Upper lobe of left lung (tissue), 6 donors: ENCODE data around the gene SPINK6. TPM values are rescaled to one million over a fixed set of nuclear protein-coding genes. Genes with fewer than 3 reads are reported as not detected.
A peak's percentile ranks its signal among the peaks of the same experiment; 100 is the strongest.

Source experiments
- ATAC-seq, 2 donors: fragments of 200-7000 bp; cut with Tn5 transposase; one replicate each; pipeline ENCODE4 v1.9.1; 2022; ENCODE audit warnings: mild to moderate bottlenecking in 2 of 2, moderate library complexity in 2 of 2; ENCODE audit not compliant: low FRiP score in 2 of 2
- DNase-seq, 2 donors: peaks; one replicate each; pipeline ENCODE4 v3.0.0-alpha.2; 2019 to 2020
- H3K27ac ChIP-seq, 4 donors: fragments of 200-600 bp; sonication (generic); one replicate each; pipeline ENCODE4 v1.5.1; 2016 to 2019
- H3K27me3 ChIP-seq, 4 donors: fragments of 200-600 bp; sonication (generic); one replicate each; pipeline ENCODE4 v1.5.1; 2017 to 2019
- H3K36me3 ChIP-seq, 4 donors: fragments of 200-600 bp; sonication (generic); one replicate each; pipeline ENCODE4 v1.5.1; 2016 to 2019
- H3K4me1 ChIP-seq, 4 donors: fragments of 200-600 bp; sonication (generic); one replicate each; pipeline ENCODE4 v1.5.1; 2018 to 2019
- H3K4me3 ChIP-seq, 4 donors: fragments of 200-600 bp; sonication (generic); one replicate each; pipeline ENCODE4 v1.5.1; 2017 to 2019; ENCODE audit warnings: mild to moderate bottlenecking in 2 of 4, moderate library complexity in 1 of 4
- H3K9me3 ChIP-seq, 4 donors: fragments of 200-600 bp; sonication (generic); one replicate each; pipeline ENCODE4 v1.5.1; 2018 to 2019
- CTCF ChIP-seq, 6 experiments: fragments of 450-650 bp in 4 of 6; fragments of 200-600 bp in 2 of 6; sonication (generic) in 2 of 6; IDR thresholded peaks; one replicate each; pipeline ENCODE4 v1.5.1; 2016 to 2019; ENCODE audit warnings: antibody characterized with exemption in 6 of 6
- EP300 ChIP-seq, 4 donors: sonication (generic); formaldehyde crosslinking; IDR thresholded peaks; one replicate each; pipeline ENCODE4 v1.5.1; 2017; ENCODE audit warnings: antibody characterized with exemption in 4 of 4, control low read depth in 2 of 4
- POLR2A ChIP-seq, 4 donors: fragments of 450-650 bp; IDR thresholded peaks; one replicate each; pipeline ENCODE4 v1.5.1; 2016 to 2017; ENCODE audit warnings: antibody characterized with exemption in 4 of 4, mild to moderate bottlenecking in 2 of 4
- POLR2AphosphoS5 ChIP-seq, 2 donors: sonication (generic); formaldehyde crosslinking; IDR thresholded peaks; one replicate each; pipeline ENCODE4 v1.5.1; 2017; ENCODE audit warnings: antibody characterized with exemption in 2 of 2
- whole genome bisulfite sequencing, 2 donors: methylation state at CpG; one replicate each; pipeline ENCODE4 v1.1.5; 2017 to 2018; 5-methylcytosine and 5-hydroxymethylcytosine counted together
- total RNA-seq, 6 donors: library from RNA; depleted of rRNA in 4 of 6; stranded (reverse); fragments of >200 nt in 4 of 6; gene quantifications; one replicate each; pipeline versions ENCODE4 v1.1.0 to v1.2.1, GENCODE V29; 2016 to 2021
- donor health status: DM: no; HTN: no; CAD: no; lungs with moderate emphysema.
- donor health status: DM: no; HTN: yes; CAD: no; lungs with severe emphysema.

Gene SPINK6
- total RNA-seq, 6 donors from 2014 or later, result not detected

- DNase-seq (no peak), ATAC-seq (no peak)
- Histone ChIP-seq H3K9me3 (no peaks in the 10 kb centered on the region), H3K4me3 (no peak overlapping the region), H3K4me1 (peaks cover 0 to 5% (median 2%) of the 10 kb centered on the region in 4 donors), H3K36me3 (no peaks in the 10 kb centered on the region), H3K27me3 (no peaks in the 10 kb centered on the region), H3K27ac (peak overlapping the region in 1 of 4 donors; percentile 4)
- TF ChIP-seq POLR2A (IDR thresholded peaks at IDR 0.05) (no peak), EP300 (IDR thresholded peaks at IDR 0.05) (peak in 1 of 4 donors; percentile 6)
- 63 to 71% methylated on average over 4 of the region's 4 CpGs for WGBS, 2 donors
These were observed 36.1 kb upstream of the SPINK6 start for GRCh38 chr5:148166550-148167283.

- 94 to 95% methylated on average over 1 of the region's 1 CpG for WGBS, 2 donors
- H3K36me3 ChIP-seq, result no peaks in the 10 kb centered on the region
- H3K27me3 ChIP-seq, result no peaks in the 10 kb centered on the region
- H3K27ac ChIP-seq, result no peak within 1 kb of the TSS
- H3K9me3 ChIP-seq, result no peaks in the 10 kb centered on the region
- no peak within 1 kb of the TSS for H3K4me3 ChIP-seq
- no peak for DNase-seq
- ATAC-seq, result no peak
- peaks cover 0 to 5% (median 2%) of the 10 kb centered on the region in 4 donors for H3K4me1 ChIP-seq
- TF ChIP-seq CTCF (IDR thresholded peaks at IDR 0.05) (no peak), POLR2AphosphoS5 (IDR thresholded peaks at IDR 0.05) (no peak), EP300 (IDR thresholded peaks at IDR 0.05) (no peak), POLR2A (IDR thresholded peaks at IDR 0.05) (no peak)
These were observed 34.6 kb upstream of the SPINK6 start, which contains the start of gene SPINK14 for GRCh38 chr5:148168246-148168645. Gene SPINK14 (plus strand): TSS chr5:148168546. CDS start chr5:148169733, 1,187 bp downstream.

GRCh38 chr5:148172377-148172776 lies 30.5 kb upstream of the SPINK6 start:
- Histone ChIP-seq H3K4me1 (no peaks in the 10 kb centered on the region), H3K9me3 (no peaks in the 10 kb centered on the region), H3K4me3 (no peak overlapping the region), H3K27ac (no peak overlapping the region), H3K36me3 (no peaks in the 10 kb centered on the region), H3K27me3 (no peaks in the 10 kb centered on the region)
- DNase-seq (no peak), ATAC-seq (no peak)
- WGBS, 2 donors, result 77 to 82% methylated on average over 2 of the region's 2 CpGs
- no peak for TF ChIP-seq CTCF (IDR thresholded peaks at IDR 0.05)
- no peak for TF ChIP-seq POLR2A (IDR thresholded peaks at IDR 0.05)
- TF ChIP-seq EP300 (IDR thresholded peaks at IDR 0.05), result no peak
- no peak for TF ChIP-seq POLR2AphosphoS5 (IDR thresholded peaks at IDR 0.05)

- ATAC-seq, result no peak
- Histone ChIP-seq H3K27ac (no peak overlapping the region), H3K9me3 (no peaks in the 10 kb centered on the region), H3K4me3 (no peak overlapping the region), H3K4me1 (no peaks in the 10 kb centered on the region), H3K27me3 (no peaks in the 10 kb centered on the region), H3K36me3 (no peaks in the 10 kb centered on the region)
- DNase-seq, result no peak
- TF ChIP-seq CTCF (IDR thresholded peaks at IDR 0.05) (no peak), POLR2A (IDR thresholded peaks at IDR 0.05) (no peak), EP300 (IDR thresholded peaks at IDR 0.05) (no peak), POLR2AphosphoS5 (IDR thresholded peaks at IDR 0.05) (no peak)
- WGBS, 2 donors, result 49 to 58% methylated on average over 2 of the region's 2 CpGs
These were observed 26.4 kb upstream of the SPINK6 start for GRCh38 chr5:148176480-148176879.

GRCh38 chr5:148177207-148177606 lies 25.6 kb upstream of the SPINK6 start:
- no peak overlapping the region for H3K27ac ChIP-seq
- H3K9me3 ChIP-seq, result no peaks in the 10 kb centered on the region
- WGBS, 2 donors, result 58 to 60% methylated on average over 1 of the region's 1 CpG
- ATAC-seq, result peak in 1 of 2 donors; percentile 29
- no peak for DNase-seq
- H3K36me3 ChIP-seq, result no peaks in the 10 kb centered on the region
- no peak overlapping the region for H3K4me3 ChIP-seq
- H3K4me1 ChIP-seq, result no peaks in the 10 kb centered on the region
- TF ChIP-seq CTCF (IDR thresholded peaks at IDR 0.05) (no peak), POLR2AphosphoS5 (IDR thresholded peaks at IDR 0.05) (no peak), EP300 (IDR thresholded peaks at IDR 0.05) (no peak), POLR2A (IDR thresholded peaks at IDR 0.05) (no peak)
- no peaks in the 10 kb centered on the region for H3K27me3 ChIP-seq
